ENCODE results near the gene APC2. TPM values are rescaled to one million over a fixed set of nuclear protein-coding genes. Genes with fewer than 3 reads are reported as not detected.

APC2 gene
- total RNA-seq, 4 donors from 2014 or later: 0.42 to 1.8 (median 1.2) TPM

DNA sequence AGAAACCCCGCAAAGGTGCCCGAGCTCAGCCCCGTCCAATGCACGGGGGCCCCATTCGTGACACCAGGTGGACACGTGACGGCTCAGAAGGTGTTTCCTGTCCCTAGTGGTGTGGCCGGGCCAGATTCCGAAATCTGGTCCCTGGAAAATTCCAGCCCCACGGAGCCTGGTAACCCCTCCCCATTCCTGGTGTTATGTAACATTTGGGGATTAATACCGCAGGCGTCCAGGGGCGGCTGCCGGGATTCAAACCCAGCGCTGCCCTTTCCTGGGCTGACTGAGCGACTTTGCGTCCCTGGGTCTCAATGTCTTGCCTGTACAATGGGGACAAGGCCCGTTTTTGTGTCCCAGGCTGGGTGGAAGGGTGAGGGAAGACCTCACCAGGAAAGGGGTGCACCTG is 72.9 kb downstream of the APC2 start:
- Histone ChIP-seq H3K36me3 (no peaks in the 10 kb centered on the region), H3K27ac (replicated peaks in 1 of 4) (no peak overlapping the region), H3K9me3 (no peaks in the 10 kb centered on the region), H3K27me3 (peaks cover 0 to 83% (median 30%) of the 10 kb centered on the region in 4 donors), H3K4me1 (peaks cover 9 to 16% (median 13%) of the 10 kb centered on the region in 4 donors), H3K4me3 (no peak overlapping the region)
- intact Hi-C loops (cut with DNase I): no loop called here
- WGBS: 92% methylated on average over 6 of the region's 18 CpGs
- TF ChIP-seq EP300 (IDR thresholded peaks at IDR 0.05): no peak
- TF ChIP-seq POLR2A (IDR thresholded peaks at IDR 0.05; ENCODE audit: low read depth): no peak
- TF ChIP-seq CTCF (IDR thresholded peaks at IDR 0.05): no peak
- no peak for TF ChIP-seq POLR2AphosphoS5 (IDR thresholded peaks at IDR 0.05)
- DNase-seq (ENCODE audit: extremely low spot score): no peak

Other genes starting within 250 kb of the APC2 start
- 10 to 100 TPM; 52.2 to 95.7 (median 73.2) TPM for gene STK11, start 244.3 kb upstream of the APC2 start, total RNA-seq
- gene CBARP, start 212.1 kb upstream of the APC2 start, total RNA-seq: 1 to 10 TPM in 1 of 4 donors, under 1 TPM in 2, not detected in 1; 0.58 to 1.0 (median 0.99) TPM
- gene ATP5F1D, start 208.4 kb upstream of the APC2 start, total RNA-seq: 100 to 1,000 TPM in 2 of 4 donors, 10 to 100 TPM in 2; 77.5 to 140 (median 109) TPM
- 10 to 100 TPM; 20.3 to 72.2 (median 31.8) TPM for gene MIDN, start 201.5 kb upstream of the APC2 start, total RNA-seq
- gene CIRBP, start 180.8 kb upstream of the APC2 start, total RNA-seq: 100 to 1,000 TPM; 236 to 601 (median 429) TPM
- gene FAM174C, start 174.6 kb upstream of the APC2 start, total RNA-seq: 10 to 100 TPM; 24.9 to 58.9 (median 43.6) TPM
- not detected for gene EFNA2, start 164.2 kb upstream of the APC2 start, total RNA-seq
- 100 to 1,000 TPM in 1 of 4 donors, 10 to 100 TPM in 3; 85.6 to 110 (median 89.4) TPM for gene NDUFS7, start 66.2 kb upstream of the APC2 start, total RNA-seq
- gene GAMT, start 48.6 kb upstream of the APC2 start, total RNA-seq: 10 to 100 TPM in 3 of 4 donors, 1 to 10 TPM in 1; 5.8 to 13.4 (median 11.9) TPM
- 10 to 100 TPM; 44.9 to 79.4 (median 52.9) TPM for gene DAZAP1, start 42.5 kb upstream of the APC2 start, total RNA-seq
- gene RPS15, start 11.7 kb upstream of the APC2 start, total RNA-seq: 1,000 to 10,000 TPM; 1,297 to 2,978 (median 2,171) TPM
- 10 to 100 TPM; 21.6 to 43.6 (median 29.8) TPM for gene C19orf25, start 29.1 kb downstream of the APC2 start, total RNA-seq
- 1 to 10 TPM; 1.9 to 5.4 (median 3.3) TPM for gene PCSK4, start 40.2 kb downstream of the APC2 start, total RNA-seq
- 1 to 10 TPM in 1 of 4 donors, under 1 TPM in 2, not detected in 1; 0.23 to 2.3 (median 0.99) TPM for gene REEP6, start 41.1 kb downstream of the APC2 start, total RNA-seq
- gene ADAMTSL5, start 62.9 kb downstream of the APC2 start, total RNA-seq: 1 to 10 TPM; 3.9 to 5.9 (median 4.7) TPM
- under 1 TPM in 1 of 4 donors, not detected in 3; 0.17 TPM for gene PLK5, start 74.0 kb downstream of the APC2 start, total RNA-seq
- gene MEX3D, start 118.2 kb downstream of the APC2 start, total RNA-seq: 10 to 100 TPM; 21.6 to 64.4 (median 47.5) TPM
- gene MBD3, start 142.7 kb downstream of the APC2 start, total RNA-seq: 100 to 1,000 TPM in 3 of 4 donors, 10 to 100 TPM in 1; 81.8 to 152 (median 114) TPM
- 100 to 1,000 TPM; 111 to 152 (median 132) TPM for gene UQCR11, start 155.3 kb downstream of the APC2 start, total RNA-seq
- gene TCF3, start 202.5 kb downstream of the APC2 start, total RNA-seq: 10 to 100 TPM; 32.0 to 53.6 (median 46.5) TPM